Epithelial cell of prostate (primary cell): Measurements from ENCODE around the gene PKD2L1.
"Not testable (repeated sequence)": the region's sequence is repeated elsewhere in the genome, so short reads cannot be mapped to it uniquely, and the experiment has no call there.

Source experiments
- DNase-seq: peaks from one replicate; pipeline ENCODE4 v3.0.0-alpha.2; 2011; ENCODE audit warnings: low read depth, low spot score
- H3K27ac ChIP-seq: fragments of 450-650 bp; 2 replicates; pipeline ENCODE4 v1.5.1; 2017; ENCODE audit warnings: mild to moderate bottlenecking

Gene PKD2L1

GRCh38 chr10:100291356-100291755, 38.7 kb downstream of the PKD2L1 start:
- no peak for DNase-seq
- H3K27ac ChIP-seq: no peak overlapping the region

DNA sequence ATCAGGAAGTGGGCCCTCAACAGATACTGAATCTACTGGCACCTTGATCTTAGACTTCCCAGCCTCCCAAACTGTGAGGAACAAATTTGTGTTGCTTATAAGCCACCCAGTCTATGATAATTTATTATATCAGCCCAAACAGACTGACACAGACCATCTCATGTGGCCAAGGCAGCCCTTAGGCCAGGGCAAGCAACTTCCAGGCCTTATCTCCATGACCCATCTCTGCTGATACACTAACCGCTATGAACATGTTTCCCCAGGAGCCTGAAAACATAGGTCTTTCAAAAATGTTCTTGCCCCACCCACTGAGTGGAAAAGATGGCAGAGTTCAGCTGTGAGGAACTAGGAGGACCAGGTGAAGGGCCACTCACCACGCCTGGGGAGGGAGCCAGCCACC, 40.4 kb downstream of the PKD2L1 start:
- no peak for DNase-seq
- no peak overlapping the region for H3K27ac ChIP-seq

DNA sequence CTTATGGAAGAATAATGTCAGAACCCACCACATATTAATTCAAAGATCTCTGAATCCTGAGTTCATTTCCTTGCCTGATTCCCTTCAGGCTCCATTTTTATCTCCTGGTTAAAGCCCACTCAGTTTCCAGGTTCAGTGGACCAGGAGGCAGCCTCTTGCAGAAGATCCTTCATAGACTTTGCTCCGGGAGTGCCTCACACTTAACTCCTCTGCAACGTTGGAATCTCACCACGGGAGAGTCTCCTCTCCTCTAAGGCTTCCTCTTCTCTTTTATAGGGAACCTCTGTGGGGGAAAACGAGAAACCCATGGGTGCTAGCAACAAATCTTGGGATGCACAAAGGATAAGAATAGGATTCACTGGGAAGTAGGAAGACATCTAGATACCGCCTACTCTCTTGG, 41.8 kb downstream of the PKD2L1 start:
- no peak for DNase-seq
- peak overlapping the region; percentile 93 for H3K27ac ChIP-seq

GRCh38 chr10:100287756-100288155, 42.3 kb downstream of the PKD2L1 start:
- no peak for DNase-seq
- H3K27ac ChIP-seq: peak overlapping the region; percentile 93

DNA sequence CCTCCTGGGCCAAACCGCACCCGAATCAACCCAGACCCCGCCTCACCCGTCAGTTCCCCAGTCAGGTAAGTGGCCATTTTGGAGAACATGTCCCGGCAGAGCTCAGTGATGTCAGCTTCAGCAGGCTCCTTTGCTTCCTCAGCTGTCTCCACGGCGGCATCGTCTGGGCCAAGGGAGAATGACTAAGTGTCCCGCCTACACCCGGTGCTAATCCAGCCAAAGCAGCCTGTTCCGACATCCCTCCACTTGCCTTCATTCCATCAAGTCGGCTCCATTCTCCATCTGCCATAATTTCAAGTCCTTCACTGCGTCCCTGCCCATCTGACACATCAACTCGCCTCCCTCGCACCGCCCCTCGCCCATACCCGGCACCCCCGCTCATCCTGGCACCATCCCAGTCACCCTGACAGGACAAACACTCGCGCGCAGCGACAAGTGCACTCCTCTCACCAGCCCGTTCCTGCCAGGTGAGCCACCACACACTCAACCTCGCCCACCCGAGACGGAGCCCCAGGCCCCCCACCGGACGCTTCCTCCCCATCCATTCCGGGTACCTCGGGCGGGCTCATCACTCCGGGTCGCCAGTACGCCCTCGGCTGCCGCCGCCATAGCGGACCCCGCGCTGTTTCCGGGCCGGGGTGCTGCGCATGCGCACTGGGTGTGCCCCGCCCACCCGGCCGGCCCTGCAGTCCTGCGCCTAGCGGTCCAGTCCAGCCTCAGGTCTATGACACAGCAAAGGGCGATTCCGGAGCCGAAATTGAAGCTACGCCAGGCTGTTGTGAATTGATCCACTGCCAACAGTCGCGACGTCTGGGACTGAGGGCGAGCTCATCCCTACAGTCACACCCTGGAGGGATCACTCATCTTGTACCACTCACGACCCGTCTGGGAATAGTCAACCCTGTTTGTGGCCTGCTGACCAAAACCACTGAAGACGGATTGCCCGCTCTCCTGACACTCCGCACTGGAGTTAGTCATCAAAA, 43.7 kb downstream of the PKD2L1 start, which contains the start of gene BLOC1S2:
Gene BLOC1S2 (minus strand): TSS at position 630 of the 983 bp plus-strand sequence. CDS start 21 bp downstream, at position 609.
- peak; percentile 95 for DNase-seq
- H3K27ac ChIP-seq: peak within 1 kb of the TSS; percentile 93

DNA sequence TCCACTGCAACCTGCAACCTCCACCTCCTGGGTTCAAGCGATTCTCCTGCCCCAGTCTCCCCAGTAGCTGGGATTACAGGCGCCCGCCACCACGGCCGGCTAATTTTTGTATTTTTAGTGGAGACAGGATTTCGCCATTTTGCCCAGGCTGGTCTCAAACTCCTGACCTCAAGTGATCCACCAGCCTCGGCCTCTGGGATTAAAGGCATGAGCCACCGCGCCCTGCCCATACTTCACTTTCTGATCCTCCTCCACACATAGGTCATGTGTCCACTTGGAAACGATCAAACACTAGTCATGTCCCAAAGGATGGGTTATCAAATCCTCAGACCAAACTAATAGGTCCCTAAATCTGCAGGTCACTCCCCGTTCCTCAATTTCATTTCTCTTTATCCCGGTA, 44.7 kb downstream of the PKD2L1 start:
- H3K27ac ChIP-seq: peak overlapping the region; percentile 93
- DNase-seq: not testable (repeated sequence)

GRCh38 chr10:100282907-100283306, 47.1 kb downstream of the PKD2L1 start:
- DNase-seq: no peak
- H3K27ac ChIP-seq: no peak overlapping the region

DNA sequence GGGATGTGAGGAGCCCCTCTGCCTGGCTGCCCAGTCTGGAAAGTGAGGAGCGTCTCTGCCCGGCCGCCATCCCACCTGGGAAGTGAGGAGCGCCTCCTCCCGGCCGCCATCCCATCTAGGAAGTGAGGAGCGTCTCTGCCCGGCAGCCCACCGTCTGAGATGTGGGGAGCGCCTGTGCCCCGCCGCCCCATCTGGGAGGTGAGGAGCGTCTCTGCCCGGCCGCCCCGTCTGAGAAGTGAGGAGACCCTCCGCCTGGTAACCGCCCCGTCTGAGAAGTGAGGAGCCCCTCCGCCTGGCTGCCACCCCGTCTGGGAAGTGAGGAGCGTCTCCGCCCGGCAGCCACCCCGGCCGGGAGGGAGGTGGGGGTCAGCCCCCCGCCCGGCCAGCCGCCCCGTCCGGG, 53.1 kb downstream of the PKD2L1 start:
- H3K27ac ChIP-seq, DNase-seq: not testable (repeated sequence)

DNA sequence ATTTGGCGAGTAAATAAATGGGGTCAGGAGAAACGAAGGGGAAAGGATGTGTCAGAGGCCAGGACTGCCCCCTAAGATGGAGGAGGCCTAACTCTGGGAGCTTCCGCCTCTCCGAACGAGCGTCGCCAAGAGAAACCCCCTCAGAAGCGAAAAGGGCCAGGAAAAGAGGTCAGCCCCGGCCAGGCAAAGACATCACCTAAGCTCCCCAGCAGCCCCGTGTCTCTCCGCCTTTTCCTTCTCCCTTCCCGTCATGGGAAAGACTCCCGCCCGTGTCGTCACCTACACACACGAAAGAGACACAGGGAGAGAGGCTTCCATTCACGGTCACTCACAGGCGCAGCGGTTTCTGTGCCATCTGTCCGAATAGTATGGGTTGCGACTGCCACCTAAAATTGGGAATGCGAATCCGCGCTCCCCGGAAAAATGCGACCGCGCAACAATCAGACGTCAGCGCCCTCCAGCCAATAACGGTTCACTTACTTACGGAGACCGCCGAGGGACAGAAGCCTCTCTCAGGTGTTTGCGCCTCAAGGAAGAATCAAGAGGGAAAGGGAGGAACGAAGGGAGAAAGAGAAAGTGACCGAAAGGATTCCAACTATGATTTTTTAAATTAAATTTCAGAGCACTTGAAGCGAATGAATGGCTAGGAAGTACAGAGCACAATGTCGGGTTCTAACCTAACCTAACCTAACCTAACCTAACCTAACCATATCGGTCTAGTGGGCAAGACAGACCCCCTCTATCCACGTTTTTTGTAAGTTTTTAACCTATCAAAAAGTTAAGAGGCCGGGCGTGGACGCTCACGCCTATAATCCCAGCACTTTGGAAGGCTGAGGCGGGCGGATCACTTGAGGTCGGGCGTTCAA, 62.6 kb downstream of the PKD2L1 start, which contains the start of gene CWF19L1:
Gene CWF19L1 (minus strand): TSS at position 400 of the 866 bp plus-strand sequence. CDS start 45 bp downstream, at position 355.
- peak within 1 kb of the TSS; percentile 70 for H3K27ac ChIP-seq
- peak; percentile 60 for DNase-seq

- DNase-seq: no peak
- no peak overlapping the region for H3K27ac ChIP-seq
Measured at GRCh38 chr10:100265821-100266485, 64.1 kb downstream of the PKD2L1 start.

DNA sequence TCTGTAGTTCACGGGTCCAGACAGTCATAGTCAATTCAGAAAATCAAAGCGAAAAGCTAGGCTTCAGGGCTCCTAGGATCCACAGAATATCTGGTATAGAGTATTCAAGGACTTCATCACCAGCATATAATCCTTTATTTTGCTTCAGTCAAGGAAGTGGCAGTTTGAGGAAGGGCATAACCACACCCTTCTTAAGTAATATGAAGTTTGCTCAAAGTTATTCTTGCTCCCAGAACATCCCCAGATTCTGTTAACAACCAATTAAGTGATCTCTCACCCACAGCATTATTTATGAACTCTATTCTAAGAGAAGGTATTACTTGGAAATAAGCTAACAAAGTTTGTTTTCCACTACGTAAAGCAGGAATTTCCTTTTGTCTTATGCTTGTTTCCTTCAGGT, 75.8 kb downstream of the PKD2L1 start:
- H3K27ac ChIP-seq: no peak overlapping the region
- no peak for DNase-seq

DNA sequence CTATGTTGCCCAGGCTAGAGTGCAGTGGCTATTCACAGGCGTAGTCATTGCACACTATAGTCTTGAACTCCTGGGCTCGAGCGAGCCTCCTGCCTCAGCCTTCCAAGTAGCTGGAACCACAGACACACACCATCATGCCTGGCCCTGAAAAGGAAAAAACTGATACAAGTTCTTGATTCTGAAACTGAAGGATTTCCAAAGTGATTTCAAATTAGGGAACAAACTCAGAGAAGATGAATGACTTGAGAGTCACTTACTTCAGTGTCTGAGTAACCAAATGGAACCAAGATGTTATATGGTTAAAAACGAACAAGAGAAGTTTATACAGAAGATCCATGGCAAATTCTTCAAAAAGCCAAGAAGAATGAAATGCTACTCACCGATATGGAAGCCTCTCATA, 77.0 kb downstream of the PKD2L1 start:
- DNase-seq: no peak
- H3K27ac ChIP-seq: no peak overlapping the region

DNA sequence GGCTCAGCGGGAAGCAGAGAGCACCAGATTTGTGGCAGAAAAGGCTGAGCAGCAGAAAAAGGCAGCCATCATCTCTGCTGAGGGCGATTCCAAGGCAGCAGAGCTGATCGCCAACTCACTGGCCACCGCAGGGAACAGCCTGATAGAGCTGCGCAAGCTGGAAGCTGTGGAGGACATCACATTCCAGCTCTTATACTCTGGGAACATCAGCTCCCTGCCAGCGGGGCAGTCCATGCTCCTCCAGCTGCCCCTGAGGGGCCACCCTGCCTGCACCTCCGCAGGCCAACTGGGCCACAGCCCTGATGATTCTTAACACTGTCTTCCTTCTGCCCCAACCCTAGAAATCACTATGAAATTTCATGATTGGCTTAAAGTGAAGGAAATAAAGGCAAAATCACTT, 81.2 kb downstream of the PKD2L1 start:
- no peak for DNase-seq
- no peak overlapping the region for H3K27ac ChIP-seq

- H3K27ac ChIP-seq: no peak overlapping the region
- no peak for DNase-seq
Measured at GRCh38 chr10:100245484-100246220, 84.4 kb downstream of the PKD2L1 start.

- no peak overlapping the region for H3K27ac ChIP-seq
- DNase-seq: no peak
Measured at GRCh38 chr10:100239851-100240250, 90.2 kb downstream of the PKD2L1 start.

DNA sequence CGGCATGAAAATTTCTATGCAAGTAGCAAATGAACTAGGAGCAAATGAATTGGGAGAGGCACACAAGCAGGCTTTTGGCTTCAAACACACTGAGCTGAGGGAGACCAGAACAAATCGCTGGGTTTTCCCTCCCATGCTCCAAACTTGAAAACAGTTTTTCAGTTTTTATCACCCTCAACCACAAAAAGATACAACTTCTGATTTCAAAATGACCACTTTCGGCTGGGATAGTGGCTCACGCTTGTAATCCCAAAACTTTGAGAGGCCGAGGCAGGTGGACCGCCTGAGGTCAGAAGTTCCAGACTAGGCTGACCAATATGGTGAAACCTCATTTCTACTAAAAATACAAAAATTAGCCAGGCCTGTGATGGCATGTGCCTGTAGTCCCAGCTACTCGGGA, 91.6 kb downstream of the PKD2L1 start:
- H3K27ac ChIP-seq: no peak overlapping the region
- DNase-seq: no peak
